Lower lobe of right lung (tissue), 2 donors: Measurements from ENCODE around the gene PLEK2. TPM values are rescaled to one million over a fixed set of nuclear protein-coding genes. Genes with fewer than 3 reads are reported as not detected.

Experiments
- ATAC-seq, 2 donors: fragments of 200-7000 bp; cut with Tn5 transposase; one replicate each; pipeline ENCODE4 v1.9.1; 2020 to 2022; ENCODE audit warnings: mild to moderate bottlenecking in 2 of 2, moderate library complexity in 2 of 2
- DNase-seq: peaks from one replicate; pipeline ENCODE4 v3.0.0-alpha.2; 2020
- H3K27ac ChIP-seq: fragments of 200-600 bp; one replicate; pipeline ENCODE4 v1.8.0; 2022
- H3K27me3 ChIP-seq: fragments of 200-600 bp; one replicate; pipeline ENCODE4 v1.8.0; 2022; ENCODE audit warnings: low read depth
- H3K36me3 ChIP-seq: fragments of 200-600 bp; one replicate; pipeline ENCODE4 v1.8.0; 2022; ENCODE audit warnings: mild to moderate bottlenecking
- H3K4me1 ChIP-seq: fragments of 200-600 bp; one replicate; pipeline ENCODE4 v1.8.0; 2022
- H3K4me3 ChIP-seq: fragments of 200-600 bp; one replicate; pipeline ENCODE4 v1.8.0; 2022; ENCODE audit warnings: mild to moderate bottlenecking
- H3K9me3 ChIP-seq: fragments of 200-600 bp; one replicate; pipeline ENCODE4 v1.8.0; 2022
- CTCF ChIP-seq: fragments of 200-600 bp; IDR thresholded peaks from one replicate; pipeline ENCODE4 v1.8.0; 2022; ENCODE audit warnings: antibody characterized with exemption, mild to moderate bottlenecking
- intact Hi-C: fragments of 100-400 bp; cut with DNase I; formaldehyde crosslinking; loops from one replicate; pipeline ENCODE4 v1.11.0; 2022
- total RNA-seq: library from RNA; stranded (reverse); fragmentation: NEBNext Ultra II Directional; extraction: Animal tissue kit (Norgen Biotek cat#: 25700); gene quantifications from one replicate; pipeline ENCODE4 v1.2.1, GENCODE V29; 2021
- donor health status: DM: no; HTN: yes; CAD: no; lungs with severe emphysema.

The PLEK2 gene
- total RNA-seq, 1 donor from 2014 or later, result 2.3 TPM

- H3K36me3 ChIP-seq, result no peaks in the 10 kb centered on the region
- ATAC-seq (no peak), DNase-seq (no peak)
- intact Hi-C loops, result no loop called here
- H3K4me3 ChIP-seq, result no peak overlapping the region
- H3K27ac ChIP-seq, result no peak overlapping the region
- no peaks in the 10 kb centered on the region for H3K9me3 ChIP-seq
- no peak for TF ChIP-seq CTCF
- H3K4me1 ChIP-seq, result no peaks in the 10 kb centered on the region
- peaks cover 6% of the 10 kb centered on the region for H3K27me3 ChIP-seq
Measured at GRCh38 chr14:67442139-67442906, 30.4 kb upstream of the PLEK2 start.

- Histone ChIP-seq H3K27me3 (peaks cover 6% of the 10 kb centered on the region), H3K4me1 (no peaks in the 10 kb centered on the region), H3K9me3 (no peaks in the 10 kb centered on the region), H3K4me3 (no peak overlapping the region), H3K36me3 (no peaks in the 10 kb centered on the region), H3K27ac (no peak overlapping the region)
- DNase-seq (no peak), ATAC-seq (no peak)
- no peak for TF ChIP-seq CTCF
- intact Hi-C loops, result no loop called here
Measured at GRCh38 chr14:67441672-67442071, 29.7 kb upstream of the PLEK2 start.

- Histone ChIP-seq H3K36me3 (no peaks in the 10 kb centered on the region), H3K27me3 (peaks cover 6% of the 10 kb centered on the region)
Measured at GRCh38 chr14:67441256-67441655, 29.3 kb upstream of the PLEK2 start.

GRCh38 chr14:67440513-67440912 is 28.5 kb upstream of the PLEK2 start:
- Histone ChIP-seq H3K4me1 (no peaks in the 10 kb centered on the region), H3K27me3 (peaks cover 6% of the 10 kb centered on the region), H3K4me3 (no peak overlapping the region), H3K9me3 (no peaks in the 10 kb centered on the region), H3K36me3 (no peaks in the 10 kb centered on the region), H3K27ac (no peak overlapping the region)
- TF ChIP-seq CTCF, result no peak
- intact Hi-C loops, result no loop called here
- ATAC-seq (no peak), DNase-seq (no peak)

More at GRCh38 chr14:67441256-67441655, 29.3 kb upstream of the PLEK2 start:
- intact Hi-C loops, result no loop called here
- Histone ChIP-seq H3K4me1 (no peaks in the 10 kb centered on the region), H3K9me3 (no peaks in the 10 kb centered on the region), H3K27ac (no peak overlapping the region), H3K4me3 (no peak overlapping the region)
- ATAC-seq, result no peak
- no peak for TF ChIP-seq CTCF
- no peak for DNase-seq

- Histone ChIP-seq H3K27me3 (peaks cover 6% of the 10 kb centered on the region), H3K4me3 (no peak overlapping the region), H3K36me3 (no peaks in the 10 kb centered on the region), H3K4me1 (no peaks in the 10 kb centered on the region), H3K27ac (no peak overlapping the region), H3K9me3 (no peaks in the 10 kb centered on the region)
- ATAC-seq (no peak), DNase-seq (no peak)
- no peak for TF ChIP-seq CTCF
- intact Hi-C loops, result no loop called here
Measured at GRCh38 chr14:67438969-67439368, 27.0 kb upstream of the PLEK2 start.
